A673 (cell line): Measurements from ENCODE around the gene ZNF580. TPM values are rescaled to one million over a fixed set of nuclear protein-coding genes. Genes with fewer than 3 reads are reported as not detected.

Source experiments
- BruUV-seq: library from RNA; stranded (reverse); fragments of 400-500 nt; replicated peaks from 2 replicates; lab custom pipeline; 2021; lab: Mats Ljungman, UMichigan
- CTCF ChIA-PET: fragments of 300-600 bp; sonication (Branson Sonifier 250); formaldehyde crosslinking; loops from one replicate; lab custom pipeline; 2022; ENCODE audit warnings: antibody characterized with exemption; lab: Charles Lee
- POLR2A ChIA-PET: fragments of 300-600 bp; sonication (Branson Sonifier 250); formaldehyde crosslinking; loops from one replicate; lab custom pipeline; 2022; ENCODE audit warnings: antibody characterized with exemption; ENCODE audit not compliant: low non-redundant PET; lab: Charles Lee
- DNase-seq: peaks from one replicate; pipeline ENCODE4 v3.0.0-alpha.2; 2015; ENCODE audit warnings: low spot score
- H3K27ac ChIP-seq: fragments of 200-600 bp; sonication (generic); 2 replicates; pipeline ENCODE4 v1.5.1; 2016; ENCODE audit warnings: mixed run types, low read depth, mild to moderate bottlenecking, mixed read lengths, antibody characterized with exemption, low read length; ENCODE audit not compliant: poor library complexity, severe bottlenecking
- H3K27me3 ChIP-seq: fragments of 200-600 bp; sonication (generic); replicated peaks from 2 replicates; pipeline ENCODE4 v1.6.1; 2017; ENCODE audit warnings: mixed run types, low read depth, mild to moderate bottlenecking, mixed read lengths, antibody characterized with exemption, low read length; ENCODE audit not compliant: insufficient read depth, poor library complexity
- H3K36me3 ChIP-seq: fragments of 200-600 bp; sonication (generic); 2 replicates; pipeline ENCODE4 v1.6.1; 2016; ENCODE audit warnings: mixed run types, mild to moderate bottlenecking, mixed read lengths, antibody characterized with exemption, low read length; ENCODE audit not compliant: insufficient read depth, poor library complexity, severe bottlenecking
- H3K4me1 ChIP-seq: fragments of 200-600 bp; sonication (generic); 2 replicates; pipeline ENCODE4 v1.6.1; 2017; ENCODE audit warnings: mixed run types, mild to moderate bottlenecking, mixed read lengths, antibody characterized with exemption, low read length; ENCODE audit not compliant: insufficient read depth, poor library complexity, severe bottlenecking
- H3K4me3 ChIP-seq: fragments of 200-600 bp; sonication (generic); 2 replicates; pipeline ENCODE4 v1.5.1; 2016; ENCODE audit warnings: low read depth, mixed run types, mild to moderate bottlenecking, mixed read lengths, low read length; ENCODE audit not compliant: poor library complexity, severe bottlenecking
- H3K9me3 ChIP-seq: fragments of 200-600 bp; sonication (generic); 2 replicates; pipeline ENCODE4 v1.6.1; 2016; ENCODE audit warnings: mixed run types, low read depth, mild to moderate bottlenecking, mixed read lengths, antibody characterized with exemption, low read length; ENCODE audit not compliant: poor library complexity, severe bottlenecking
- EZH2 ChIP-seq: fragments of 200-600 bp; sonication (generic); IDR thresholded peaks from 2 replicates; pipeline ENCODE4 v1.6.1; 2017; ENCODE audit warnings: borderline replicate concordance, low read depth, mild to moderate bottlenecking, mixed read lengths, antibody characterized with exemption, low read length; ENCODE audit not compliant: poor library complexity, severe bottlenecking
- intact Hi-C: fragments of 100-400 bp; cut with micrococcal nuclease; formaldehyde crosslinking; loops from one replicate; pipeline ENCODE4 v1.10.0; 2022; ENCODE audit not compliant: unreplicated experiment
- total RNA-seq: library from RNA; stranded (reverse); gene quantifications from 2 replicates; pipeline ENCODE4 v1.2.3, GENCODE V29; 2021
- TF ChIP-seq, protein P1 (sequence below): fragments of 300-800, 200-600 bp; sonication (generic); conservative IDR thresholded peaks from 2 replicates; pipeline ENCODE4 v1.5.1; 2017; ENCODE audit warnings: low read depth, mild to moderate bottlenecking, antibody characterized with exemption, low read length, moderate library complexity, mixed read lengths

ZNF580 gene
- total RNA-seq, 1 experiment from 2014 or later: 49.1 TPM

DNA sequence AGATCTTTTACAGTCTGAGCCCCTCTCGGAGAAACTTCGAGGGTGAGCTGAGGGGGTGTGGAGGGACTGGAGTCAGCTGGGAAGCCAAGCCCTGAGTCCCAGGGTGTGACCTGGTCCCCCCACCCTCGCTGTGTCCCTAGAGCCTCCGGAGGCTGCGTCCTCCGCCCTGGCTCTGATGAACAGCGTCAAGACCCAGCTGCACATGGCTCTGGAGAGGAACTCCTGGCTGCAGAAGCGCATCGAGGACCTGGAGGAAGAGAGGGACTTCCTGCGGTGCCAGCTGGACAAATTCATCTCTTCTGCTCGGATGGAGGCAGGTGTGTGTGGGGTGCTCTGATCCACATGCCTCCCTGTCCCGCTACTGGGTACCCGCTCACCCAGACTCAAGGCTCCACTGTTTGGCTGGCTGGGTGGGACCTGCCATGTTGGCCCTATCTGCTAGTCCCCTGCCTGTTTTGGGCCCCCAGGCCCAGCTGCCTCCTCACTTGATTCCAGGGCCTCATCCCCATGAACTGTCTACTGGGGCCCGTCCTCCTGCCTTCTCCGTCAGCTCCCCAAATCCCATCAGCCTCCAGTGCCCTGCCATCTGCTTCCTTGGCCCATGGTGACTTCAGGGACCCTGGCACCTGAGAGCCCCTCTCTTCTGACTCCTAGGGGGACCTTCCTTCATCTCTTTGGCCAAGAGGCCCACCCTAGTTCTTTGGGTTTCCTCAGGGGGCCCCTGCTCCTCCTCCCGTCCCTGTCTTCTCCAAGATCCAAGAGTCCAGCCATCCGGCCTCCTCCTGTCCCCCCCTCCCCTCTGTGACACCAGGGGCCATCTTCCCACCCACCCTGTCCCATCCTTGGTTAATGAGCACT is 8.7 kb downstream of the ZNF580 start:
- CTCF ChIA-PET: no interaction called here
- POLR2A ChIA-PET: no interaction called here
- peaks cover 25% of the 10 kb centered on the region for H3K36me3 ChIP-seq
- peaks cover 23% of the 10 kb centered on the region for H3K4me1 ChIP-seq
- TF ChIP-seq, protein P1, sequence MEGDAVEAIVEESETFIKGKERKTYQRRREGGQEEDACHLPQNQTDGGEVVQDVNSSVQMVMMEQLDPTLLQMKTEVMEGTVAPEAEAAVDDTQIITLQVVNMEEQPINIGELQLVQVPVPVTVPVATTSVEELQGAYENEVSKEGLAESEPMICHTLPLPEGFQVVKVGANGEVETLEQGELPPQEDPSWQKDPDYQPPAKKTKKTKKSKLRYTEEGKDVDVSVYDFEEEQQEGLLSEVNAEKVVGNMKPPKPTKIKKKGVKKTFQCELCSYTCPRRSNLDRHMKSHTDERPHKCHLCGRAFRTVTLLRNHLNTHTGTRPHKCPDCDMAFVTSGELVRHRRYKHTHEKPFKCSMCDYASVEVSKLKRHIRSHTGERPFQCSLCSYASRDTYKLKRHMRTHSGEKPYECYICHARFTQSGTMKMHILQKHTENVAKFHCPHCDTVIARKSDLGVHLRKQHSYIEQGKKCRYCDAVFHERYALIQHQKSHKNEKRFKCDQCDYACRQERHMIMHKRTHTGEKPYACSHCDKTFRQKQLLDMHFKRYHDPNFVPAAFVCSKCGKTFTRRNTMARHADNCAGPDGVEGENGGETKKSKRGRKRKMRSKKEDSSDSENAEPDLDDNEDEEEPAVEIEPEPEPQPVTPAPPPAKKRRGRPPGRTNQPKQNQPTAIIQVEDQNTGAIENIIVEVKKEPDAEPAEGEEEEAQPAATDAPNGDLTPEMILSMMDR: no peak
- TF ChIP-seq EZH2: no peak
- no peak for DNase-seq
- no peaks in the 10 kb centered on the region for H3K9me3 ChIP-seq
- no peaks in the 10 kb centered on the region for H3K27me3 ChIP-seq
- BruUV-seq: no TSS peak
- intact Hi-C loops: no loop called here
- peak overlapping the region; percentile 98 for H3K27ac ChIP-seq
- peak overlapping the region; percentile 93 for H3K4me3 ChIP-seq

DNA sequence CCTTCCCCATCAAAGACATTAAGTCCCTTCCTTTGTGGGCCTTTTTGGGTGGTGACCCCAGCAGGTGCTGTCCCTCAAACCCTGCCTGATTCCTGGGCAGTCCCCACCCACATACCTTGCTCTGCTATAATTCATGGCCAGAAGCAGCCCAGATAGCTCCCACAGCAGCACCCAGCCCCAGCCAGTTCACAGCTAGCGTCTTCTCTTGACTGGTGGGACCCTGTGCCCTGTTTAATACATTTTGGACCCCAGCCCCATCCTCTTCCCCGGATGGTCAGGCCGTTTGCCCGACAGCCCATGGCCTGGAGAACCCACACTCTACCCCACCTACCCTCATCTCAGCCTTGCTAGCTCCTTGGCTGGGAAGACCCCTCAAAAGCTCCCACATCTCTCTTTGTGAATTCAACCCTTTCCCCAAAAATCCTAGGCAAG is 9.3 kb downstream of the ZNF580 start:
- TF ChIP-seq, protein P1: no peak
- TF ChIP-seq EZH2: no peak
- DNase-seq: no peak
- Histone ChIP-seq H3K4me1 (peaks cover 18% of the 10 kb centered on the region), H3K36me3 (peaks cover 19% of the 10 kb centered on the region), H3K4me3 (no peak overlapping the region), H3K27me3 (no peaks in the 10 kb centered on the region), H3K27ac (no peak overlapping the region), H3K9me3 (no peaks in the 10 kb centered on the region)
- intact Hi-C loops: no loop called here
- ChIA-PET CTCF (no interaction called here), POLR2A (no interaction called here)
- BruUV-seq: no TSS peak

DNA sequence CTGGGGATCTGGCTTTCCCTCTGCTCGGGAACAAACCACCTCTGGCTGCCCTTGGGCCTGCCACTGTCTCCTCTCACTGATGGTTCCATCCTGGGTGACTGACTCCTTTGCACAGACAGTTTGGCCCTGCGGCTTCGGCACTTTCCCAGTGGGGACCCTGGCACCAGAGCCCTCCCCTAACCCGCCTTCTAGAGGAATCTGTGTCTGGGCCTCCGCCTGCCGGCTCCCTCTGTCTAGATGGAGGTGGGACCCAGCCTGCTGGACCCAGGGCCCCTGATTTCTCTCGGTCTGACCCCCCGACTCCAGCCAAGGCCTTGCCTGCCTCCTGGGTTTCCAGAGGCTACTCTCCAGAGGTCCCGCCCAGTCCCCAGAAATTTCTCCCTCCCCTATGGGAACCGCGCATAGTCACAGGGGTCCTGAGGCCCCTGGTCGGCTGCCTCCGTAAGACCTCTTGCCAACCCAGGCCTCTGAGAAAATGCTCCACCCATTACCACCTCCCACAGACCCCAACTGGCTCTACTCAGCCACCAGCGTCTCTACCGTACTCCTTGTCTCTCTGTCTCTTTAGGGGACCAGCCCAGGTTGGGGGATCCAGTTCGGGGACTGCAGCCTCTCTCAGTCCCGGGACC is 9.9 kb downstream of the ZNF580 start:
- Histone ChIP-seq H3K27ac (no peak overlapping the region), H3K4me1 (peaks cover 18% of the 10 kb centered on the region), H3K27me3 (no peaks in the 10 kb centered on the region), H3K36me3 (peaks cover 15% of the 10 kb centered on the region), H3K9me3 (no peaks in the 10 kb centered on the region), H3K4me3 (no peak overlapping the region)
- ChIA-PET CTCF (no interaction called here), POLR2A (no interaction called here)
- BruUV-seq: no TSS peak
- TF ChIP-seq EZH2: no peak
- TF ChIP-seq, protein P1: no peak
- no peak for DNase-seq
- intact Hi-C loops: no loop called here
